Renal cortical epithelial cell (primary cell): ENCODE measurements around the gene USP38. TPM values are rescaled to one million over a fixed set of nuclear protein-coding genes. Genes with fewer than 3 reads are reported as not detected.
"Not testable (repeated sequence)": the region's sequence is repeated elsewhere in the genome, so short reads cannot be mapped to it uniquely, and the experiment has no call there.

ENCODE experiments used
- DNase-seq: peaks from one replicate; pipeline ENCODE4 v3.0.0-alpha.2; 2011; ENCODE audit warnings: low read depth
- total RNA-seq: library from RNA; depleted of rRNA; stranded (reverse); fragments of >200 nt; gene quantifications from 2 replicates; pipeline ENCODE4 v1.2.3, GENCODE V29; 2014

The USP38 gene, protein sequence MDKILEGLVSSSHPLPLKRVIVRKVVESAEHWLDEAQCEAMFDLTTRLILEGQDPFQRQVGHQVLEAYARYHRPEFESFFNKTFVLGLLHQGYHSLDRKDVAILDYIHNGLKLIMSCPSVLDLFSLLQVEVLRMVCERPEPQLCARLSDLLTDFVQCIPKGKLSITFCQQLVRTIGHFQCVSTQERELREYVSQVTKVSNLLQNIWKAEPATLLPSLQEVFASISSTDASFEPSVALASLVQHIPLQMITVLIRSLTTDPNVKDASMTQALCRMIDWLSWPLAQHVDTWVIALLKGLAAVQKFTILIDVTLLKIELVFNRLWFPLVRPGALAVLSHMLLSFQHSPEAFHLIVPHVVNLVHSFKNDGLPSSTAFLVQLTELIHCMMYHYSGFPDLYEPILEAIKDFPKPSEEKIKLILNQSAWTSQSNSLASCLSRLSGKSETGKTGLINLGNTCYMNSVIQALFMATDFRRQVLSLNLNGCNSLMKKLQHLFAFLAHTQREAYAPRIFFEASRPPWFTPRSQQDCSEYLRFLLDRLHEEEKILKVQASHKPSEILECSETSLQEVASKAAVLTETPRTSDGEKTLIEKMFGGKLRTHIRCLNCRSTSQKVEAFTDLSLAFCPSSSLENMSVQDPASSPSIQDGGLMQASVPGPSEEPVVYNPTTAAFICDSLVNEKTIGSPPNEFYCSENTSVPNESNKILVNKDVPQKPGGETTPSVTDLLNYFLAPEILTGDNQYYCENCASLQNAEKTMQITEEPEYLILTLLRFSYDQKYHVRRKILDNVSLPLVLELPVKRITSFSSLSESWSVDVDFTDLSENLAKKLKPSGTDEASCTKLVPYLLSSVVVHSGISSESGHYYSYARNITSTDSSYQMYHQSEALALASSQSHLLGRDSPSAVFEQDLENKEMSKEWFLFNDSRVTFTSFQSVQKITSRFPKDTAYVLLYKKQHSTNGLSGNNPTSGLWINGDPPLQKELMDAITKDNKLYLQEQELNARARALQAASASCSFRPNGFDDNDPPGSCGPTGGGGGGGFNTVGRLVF
- total RNA-seq = 24.1 and 42.6 TPM in 2 replicates

DNA sequence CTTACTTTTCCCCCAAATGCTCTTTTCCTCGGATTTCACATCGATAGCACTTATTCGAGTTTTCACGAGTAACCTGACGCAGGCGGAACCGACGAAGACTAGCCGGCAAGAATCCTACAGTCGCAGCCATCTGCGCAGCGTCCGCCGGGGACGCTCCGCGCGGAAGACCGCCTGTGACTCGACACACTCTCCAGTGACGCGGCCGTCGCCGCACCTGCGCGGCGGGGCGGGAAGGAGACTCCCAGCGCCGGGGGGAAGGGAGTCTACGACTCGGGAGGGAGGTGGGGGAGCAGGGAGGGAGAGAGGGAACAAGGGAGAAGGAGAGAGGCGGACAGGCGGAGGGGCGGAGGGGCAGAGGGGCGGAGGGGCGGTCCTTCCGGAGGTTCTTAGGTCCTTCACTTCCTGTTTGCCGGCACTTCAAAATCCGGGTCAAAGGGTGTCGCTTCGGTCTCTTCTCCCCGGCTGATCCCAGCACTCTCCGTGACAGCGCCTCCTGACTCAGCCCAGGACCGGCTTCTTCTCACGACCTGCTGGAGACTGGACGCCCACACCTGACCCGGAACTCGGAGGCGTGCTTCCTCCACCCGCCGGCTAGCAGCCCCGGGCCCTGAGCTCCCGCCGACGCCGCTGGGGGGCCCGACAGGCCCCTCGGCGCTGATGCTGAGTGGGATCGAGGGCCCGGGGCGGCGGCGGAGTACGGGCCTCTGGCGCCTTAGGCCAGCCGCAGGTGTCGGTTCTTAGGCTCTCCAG is at the start of gene USP38:
TSS of gene USP38 (plus strand) at position 415 of the 750 bp plus-strand sequence. CDS start 534 bp downstream, outside the sequence.
- peak; percentile 93 for DNase-seq

DNA sequence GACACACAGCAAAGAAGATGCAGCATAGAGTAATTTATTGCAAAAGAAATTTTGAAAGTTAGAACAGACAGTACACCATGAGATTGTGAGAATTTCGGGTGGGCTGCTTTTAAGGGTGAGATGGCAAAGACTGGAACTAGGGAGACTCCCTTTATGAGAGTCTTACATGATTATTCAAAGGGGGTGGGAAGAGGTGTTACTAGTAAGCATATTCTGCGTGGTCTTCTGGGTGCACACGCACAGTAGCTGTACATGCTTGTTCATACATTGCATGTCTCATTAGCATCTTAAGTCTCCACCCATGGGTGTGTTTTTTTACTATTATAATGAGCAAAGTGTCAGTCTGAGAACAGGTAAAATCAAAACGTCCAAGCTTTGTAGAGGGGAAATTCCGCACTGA is 49.4 kb upstream of the USP38 start:
- DNase-seq = no peak

DNA sequence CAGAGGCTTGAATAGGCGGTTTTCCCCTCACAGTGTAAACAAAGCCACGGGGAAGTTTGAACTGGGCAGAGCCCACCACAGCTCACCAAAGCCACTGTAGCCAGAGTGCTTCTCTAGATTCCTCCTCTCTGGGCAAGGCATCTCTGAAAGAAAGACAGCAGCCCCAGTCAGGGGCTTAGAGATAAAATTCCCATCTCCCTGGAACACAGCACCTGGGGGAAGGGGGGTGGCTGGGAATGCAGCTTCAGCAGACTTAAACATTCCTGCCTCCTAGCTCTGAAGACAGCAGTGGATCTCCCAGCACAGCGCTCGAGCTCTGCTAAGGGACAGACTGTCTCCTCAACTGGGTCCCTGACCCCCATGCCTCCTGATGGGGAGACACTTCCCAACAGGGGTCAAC is 44.0 kb upstream of the USP38 start:
- DNase-seq = no peak

DNA sequence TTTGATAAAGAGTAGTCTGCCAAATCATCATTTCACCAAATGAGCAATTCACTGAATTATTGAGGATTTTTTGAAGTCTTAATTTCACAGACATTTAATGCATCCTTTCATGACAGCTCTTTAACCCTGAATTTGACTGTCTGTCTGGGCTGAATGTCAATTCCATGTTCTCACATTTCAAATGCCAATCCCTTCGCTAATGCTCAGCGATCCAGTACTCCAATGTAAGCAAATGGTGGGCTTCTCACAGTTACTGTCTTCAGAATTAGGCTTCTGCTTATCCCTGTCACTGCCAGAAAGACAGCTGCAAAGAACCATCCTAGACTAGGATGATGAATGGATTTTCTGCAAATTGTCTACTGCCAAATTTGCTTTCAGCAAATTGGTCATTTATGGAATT is 36.2 kb upstream of the USP38 start:
- no peak for DNase-seq

DNA sequence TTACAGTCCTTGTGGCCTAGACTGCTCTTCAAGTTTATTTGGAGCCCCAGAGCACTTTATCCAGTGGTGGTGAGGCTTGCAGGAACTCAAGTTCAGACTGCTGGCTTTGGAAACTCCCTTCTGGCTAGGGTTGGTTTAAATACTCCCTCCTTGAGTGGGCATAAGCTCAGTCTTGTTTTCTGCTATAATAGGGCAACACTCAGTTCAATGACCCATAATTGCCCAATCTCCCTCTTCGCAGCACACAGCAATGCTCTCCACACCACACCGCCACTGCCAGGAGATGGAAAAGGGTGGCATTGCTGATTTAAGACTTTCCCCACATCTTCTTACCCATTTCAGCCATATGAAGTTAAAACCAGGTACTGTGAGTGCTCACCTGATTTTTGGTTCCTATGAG is 27.9 kb upstream of the USP38 start:
- DNase-seq = no peak

DNA sequence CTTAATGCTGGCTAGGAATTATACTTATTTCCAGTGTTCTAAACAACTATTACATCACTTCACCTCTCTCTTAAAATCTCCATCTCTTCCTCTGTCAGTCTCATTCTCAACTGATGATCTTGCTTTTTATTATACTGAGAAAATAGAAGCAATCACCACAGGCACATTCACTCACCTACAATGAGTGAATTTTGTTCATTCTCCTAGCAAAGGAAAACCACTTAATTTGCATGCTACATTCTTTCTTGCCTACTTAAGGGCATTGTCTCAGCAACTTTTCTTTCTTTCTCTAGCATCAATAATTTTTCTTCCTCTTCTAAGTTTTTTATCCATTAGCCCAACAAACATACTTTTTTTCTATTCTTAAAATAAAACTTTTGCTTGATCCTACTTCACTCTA is 21.1 kb upstream of the USP38 start:
- peak; percentile 59 for DNase-seq

DNA sequence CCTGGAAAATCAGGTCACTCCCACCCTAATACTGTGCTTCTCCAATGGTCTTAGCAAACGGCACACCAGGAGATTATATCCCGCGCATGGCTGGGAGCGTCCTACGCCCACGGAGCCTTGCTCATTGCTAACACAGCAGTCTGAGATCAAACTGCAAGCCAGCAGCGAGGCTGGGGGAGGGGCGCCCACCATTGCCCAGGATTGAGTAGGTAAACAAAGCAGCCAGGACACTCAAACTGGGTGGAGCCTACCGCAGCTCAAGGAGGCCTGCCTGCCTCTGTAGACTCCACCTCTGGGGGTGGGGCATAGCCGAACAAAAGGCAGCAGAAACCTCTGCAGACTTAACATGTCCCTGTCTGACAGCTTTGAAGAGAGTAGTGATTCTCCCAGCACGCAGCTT is 18.0 kb upstream of the USP38 start:
- DNase-seq = not testable (repeated sequence)

DNA sequence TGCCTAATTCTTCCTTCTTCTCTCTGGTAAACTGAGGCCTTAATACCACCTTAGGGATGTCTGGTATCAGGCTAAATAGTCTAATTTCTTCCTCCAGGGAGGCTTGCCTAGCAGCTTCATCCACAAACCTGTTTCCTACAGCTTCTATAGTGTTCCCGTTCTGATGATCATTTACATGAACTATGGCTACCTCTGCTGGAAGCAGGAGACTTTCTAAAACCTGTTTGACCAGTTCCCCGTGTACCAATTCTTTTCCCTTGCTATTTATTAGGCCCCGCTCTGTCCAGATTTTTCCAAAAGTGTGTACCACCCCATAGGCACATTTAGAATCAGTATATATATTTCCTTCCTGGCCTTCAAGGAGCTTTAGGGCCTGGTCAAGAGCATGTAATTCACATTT is 5.8 kb upstream of the USP38 start:
- DNase-seq = no peak

DNA sequence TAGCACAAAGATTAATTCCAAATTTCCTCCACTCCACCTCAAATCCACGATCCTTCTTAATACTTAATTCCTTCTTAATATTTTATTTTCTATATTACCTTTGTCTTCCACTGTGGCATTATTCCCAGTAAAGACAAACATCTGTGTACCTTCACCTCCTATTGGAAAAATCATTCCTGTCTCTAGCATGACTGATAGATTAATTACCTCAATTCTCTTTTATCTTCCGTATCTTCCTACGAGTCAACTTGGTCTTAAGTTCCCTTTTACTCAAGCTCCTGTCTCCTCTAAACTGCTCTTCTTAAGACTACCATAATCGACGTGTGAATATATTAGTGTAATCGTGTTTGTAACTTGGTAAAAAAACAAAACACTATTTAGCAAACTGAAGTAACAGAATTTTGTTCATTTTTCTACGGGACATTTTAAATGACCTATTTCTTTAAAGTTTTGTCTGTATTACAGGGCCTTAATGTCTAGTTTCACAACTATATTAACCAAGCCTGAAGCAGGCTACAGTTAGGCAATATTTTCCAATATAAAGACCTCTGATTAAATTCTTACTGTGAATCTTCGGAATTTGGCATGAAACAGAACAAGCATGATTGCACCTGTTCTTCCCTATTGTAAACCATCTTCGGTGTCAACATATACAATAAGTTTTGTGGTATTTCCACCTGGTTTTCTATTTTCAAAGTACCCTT is 1.1 kb upstream of the USP38 start:
- DNase-seq = peak; percentile 30

DNA sequence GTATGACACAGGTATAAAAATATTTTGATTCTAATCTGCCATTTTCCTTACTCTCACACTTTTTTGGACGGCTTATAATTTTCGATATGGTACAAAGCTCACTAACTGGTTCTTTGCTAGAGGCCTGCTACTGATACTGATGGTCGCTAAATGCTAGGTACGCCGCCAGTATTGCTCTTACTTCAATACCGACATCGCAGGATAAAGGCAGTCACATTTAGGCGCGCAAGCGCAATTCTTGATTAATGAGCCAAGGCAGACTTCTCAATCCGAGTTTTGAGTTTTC is 557 bp upstream of the USP38 start:
- no peak for DNase-seq

DNA sequence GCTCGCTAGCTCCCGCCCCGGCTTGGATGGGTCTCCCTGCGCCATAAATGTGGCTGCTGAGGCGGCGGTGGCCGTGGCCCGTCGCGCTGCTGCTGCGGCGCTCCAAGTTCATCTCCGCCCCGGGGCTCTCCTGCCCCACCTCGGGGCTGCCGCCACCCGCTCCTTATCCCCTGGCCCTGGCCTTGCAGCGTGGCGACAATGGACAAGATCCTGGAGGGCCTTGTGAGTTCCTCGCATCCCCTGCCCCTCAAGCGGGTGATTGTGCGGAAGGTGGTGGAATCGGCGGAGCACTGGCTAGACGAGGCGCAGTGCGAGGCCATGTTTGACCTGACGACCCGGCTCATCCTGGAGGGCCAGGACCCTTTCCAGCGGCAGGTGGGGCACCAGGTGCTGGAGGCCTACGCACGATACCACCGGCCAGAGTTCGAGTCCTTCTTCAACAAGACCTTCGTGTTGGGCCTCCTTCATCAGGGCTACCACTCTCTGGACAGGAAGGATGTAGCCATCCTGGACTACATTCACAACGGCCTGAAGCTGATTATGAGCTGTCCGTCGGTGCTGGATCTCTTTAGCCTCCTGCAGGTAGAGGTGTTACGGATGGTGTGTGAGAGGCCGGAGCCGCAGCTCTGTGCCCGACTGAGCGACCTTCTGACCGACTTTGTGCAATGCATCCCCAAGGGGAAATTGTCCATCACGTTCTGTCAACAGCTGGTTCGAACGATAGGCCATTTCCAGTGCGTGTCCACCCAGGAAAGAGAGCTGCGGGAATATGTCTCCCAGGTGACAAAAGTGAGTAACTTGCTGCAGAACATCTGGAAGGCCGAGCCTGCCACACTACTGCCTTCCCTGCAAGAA is 763 bp downstream of the USP38 start:
- peak; percentile 10 for DNase-seq

DNA sequence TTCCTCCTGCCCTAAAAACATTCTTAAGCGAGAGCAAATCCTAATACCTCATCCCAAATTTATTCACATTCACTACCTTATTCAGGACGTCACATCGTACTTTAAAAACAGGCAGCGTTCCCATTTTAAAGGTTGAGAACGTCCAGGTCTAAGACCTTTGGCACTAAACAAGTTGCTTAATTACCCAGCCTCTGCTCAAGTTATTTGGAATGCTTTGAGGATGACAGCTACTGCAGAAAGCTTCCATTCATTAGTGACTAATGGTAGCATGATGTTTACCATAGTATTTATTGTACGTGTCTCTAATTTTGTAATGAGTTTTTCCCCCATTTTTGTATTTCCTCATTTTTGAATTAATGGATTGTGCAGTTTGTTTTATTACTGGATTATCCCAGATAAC is 1.5 kb downstream of the USP38 start:
- DNase-seq = peak; percentile 80

DNA sequence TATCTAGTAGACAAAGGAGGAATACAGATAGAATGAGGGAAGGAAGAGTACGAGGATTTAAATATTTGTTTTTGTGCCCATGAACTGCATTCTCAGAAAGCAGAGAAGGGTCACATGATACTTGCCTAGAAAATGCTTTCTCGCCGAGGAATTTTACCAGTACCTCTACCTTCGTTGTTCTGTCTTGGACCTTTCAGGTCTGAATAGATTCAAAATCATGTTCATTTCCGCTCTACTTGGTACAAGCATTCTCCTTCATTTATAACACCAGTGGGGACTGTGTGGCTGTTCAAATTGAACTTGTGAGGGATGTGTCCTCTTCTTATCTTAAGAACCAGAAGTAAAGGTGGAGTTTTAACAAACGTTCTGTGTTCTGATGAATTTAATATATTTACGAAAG is 1.9 kb downstream of the USP38 start:
- peak; percentile 40 for DNase-seq

DNA sequence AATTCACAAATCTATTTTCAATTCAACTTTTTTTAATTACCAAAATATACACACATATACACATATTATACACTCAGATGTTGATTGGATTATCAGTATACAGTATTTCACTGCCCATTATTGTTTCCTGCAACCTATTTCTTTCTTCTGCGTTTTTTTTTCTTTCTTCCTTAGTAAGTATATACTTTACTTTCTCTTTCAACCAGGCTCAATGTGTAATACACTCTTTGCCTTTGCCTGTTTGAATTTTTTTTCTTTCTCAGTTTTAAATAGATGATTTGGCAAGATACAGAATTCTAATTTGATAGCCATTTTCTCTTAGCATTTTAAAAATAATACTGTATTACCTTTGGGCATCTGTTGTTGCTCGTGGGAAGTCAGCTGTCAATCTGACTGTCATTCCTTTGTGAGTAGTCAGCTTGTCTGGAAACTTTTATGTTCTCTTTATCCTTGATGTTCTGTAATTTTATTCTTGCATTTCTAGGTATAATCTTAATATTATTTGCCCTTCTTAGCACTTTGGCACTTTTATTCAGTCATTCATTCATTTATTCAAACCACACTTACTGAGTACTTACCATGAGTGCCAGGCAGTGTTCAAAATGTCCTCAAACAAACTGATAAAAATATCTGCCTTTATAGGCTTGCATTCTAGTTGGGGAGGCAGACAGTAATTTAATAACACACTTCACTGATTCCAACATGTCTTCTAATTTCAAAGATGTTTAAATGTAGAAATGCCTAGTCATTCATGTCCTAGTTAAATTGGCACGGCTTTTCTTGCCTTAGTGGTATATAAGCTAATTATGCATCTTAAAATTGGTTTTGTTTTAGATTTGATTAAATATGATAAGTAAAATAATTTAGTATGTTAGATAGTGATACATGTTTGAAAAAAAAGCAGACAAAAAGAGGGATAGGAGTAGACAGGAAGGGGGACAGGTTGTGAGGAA is 3.7 kb downstream of the USP38 start:
- peak; percentile 33 for DNase-seq

DNA sequence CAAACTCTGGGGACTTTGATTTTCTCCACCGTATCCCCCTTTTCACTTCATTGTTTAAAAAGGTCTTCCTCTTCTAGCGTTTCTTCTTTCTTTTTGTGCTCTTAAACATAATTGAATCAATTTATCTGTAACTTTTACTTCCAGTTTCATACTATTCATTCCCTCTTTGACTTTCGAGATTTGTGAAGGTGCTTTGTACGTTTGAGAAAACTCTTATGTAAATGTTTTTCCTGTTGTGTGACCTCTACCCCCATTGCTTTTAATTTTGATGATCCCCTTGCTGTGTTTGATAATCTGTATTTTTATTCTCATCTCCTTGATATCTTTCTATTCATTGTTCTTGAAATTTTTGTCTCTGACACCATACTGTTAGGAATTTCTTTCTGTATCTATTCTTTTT is 4.8 kb downstream of the USP38 start:
- no peak for DNase-seq

DNA sequence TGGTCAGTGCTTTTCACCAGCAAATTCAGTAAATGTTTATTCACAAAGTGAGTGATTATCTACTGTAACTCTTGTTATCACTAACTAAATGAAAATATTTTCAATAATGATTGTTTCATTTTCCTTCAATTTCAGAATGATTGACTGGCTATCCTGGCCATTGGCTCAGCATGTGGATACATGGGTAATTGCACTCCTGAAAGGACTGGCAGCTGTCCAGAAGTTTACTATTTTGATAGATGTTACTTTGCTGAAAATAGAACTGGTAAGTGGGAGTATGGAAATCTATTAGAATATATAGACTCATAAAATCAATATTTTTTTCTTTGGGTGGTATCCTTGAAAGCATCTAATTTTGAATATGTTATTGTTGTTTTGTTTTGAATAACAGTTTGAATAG is 10.9 kb downstream of the USP38 start:
- no peak for DNase-seq

DNA sequence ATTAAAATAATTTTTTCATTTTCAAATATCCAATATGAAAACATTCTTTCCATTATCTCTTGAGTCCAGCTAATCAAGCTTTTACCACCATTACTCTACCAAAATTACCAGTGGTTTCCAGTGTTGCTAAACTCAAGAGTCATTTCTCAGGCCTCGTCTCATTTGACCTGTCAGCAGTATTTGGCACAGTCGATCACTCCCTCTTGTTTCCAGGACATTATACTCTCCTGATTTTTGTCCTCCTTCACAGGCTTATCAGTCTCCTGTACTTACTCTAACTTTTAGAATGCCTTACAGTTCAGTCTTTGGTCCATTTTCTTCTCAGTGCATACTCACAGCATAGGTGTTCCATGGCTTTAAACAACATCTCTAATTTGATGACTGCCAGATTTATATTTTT is 11.6 kb downstream of the USP38 start:
- DNase-seq = no peak

DNA sequence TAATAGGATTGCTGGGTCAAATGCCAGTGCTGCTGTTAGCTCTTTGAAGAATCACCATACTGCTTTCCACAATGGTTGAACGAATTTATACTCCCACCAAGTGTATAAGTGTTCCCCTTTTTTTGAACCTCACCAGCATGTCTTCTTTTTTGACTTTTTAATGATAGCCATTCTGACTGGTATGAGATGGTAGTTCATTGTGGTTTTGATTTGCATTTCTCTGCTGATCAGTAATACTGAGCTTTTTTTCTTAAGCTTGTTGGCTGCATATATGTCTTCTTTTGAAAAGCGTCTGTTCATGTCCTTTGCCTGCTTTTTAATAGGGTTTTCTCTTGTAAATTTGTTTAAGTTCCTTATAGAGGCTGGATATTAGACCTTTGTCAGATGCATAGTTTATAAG is 14.8 kb downstream of the USP38 start:
- no peak for DNase-seq

DNA sequence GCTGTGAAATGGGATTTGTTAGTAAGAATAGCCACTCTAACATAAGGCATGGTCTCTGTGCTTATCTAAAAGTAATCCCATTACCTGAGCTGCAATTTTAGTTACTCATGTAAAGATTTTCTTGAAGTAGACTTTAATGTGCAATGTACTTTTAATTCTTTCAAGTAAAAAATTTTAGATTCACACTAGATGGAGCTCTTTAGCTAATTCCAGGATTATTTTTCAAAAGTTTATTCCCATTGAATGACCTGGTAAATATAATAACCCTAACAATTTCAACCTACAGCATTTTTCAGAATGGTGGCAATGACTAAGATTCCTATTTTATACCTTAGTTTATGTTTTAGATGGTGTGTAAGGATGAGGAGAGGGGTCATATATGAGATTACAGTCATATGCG is 18.1 kb downstream of the USP38 start:
- DNase-seq = peak; percentile 35
